H9 (cell line): ENCODE measurements around the gene STX1A. TPM values are rescaled to one million over a fixed set of nuclear protein-coding genes. Genes with fewer than 3 reads are reported as not detected.

ENCODE experiments used
- DNase-seq: peaks from one replicate; pipeline ENCODE4 v3.0.0-alpha.2; 2017
- H2AFZ ChIP-seq: one replicate; pipeline ENCODE4 v1.6.1; 2013; ENCODE audit warnings: mild to moderate bottlenecking, low read length, control low read depth, moderate library complexity
- H2AK5ac ChIP-seq: 2 replicates; pipeline ENCODE4 v1.6.1; 2013; ENCODE audit warnings: low read length, control low read depth, mixed read lengths; ENCODE audit not compliant: insufficient read length
- H2BK120ac ChIP-seq: one replicate; pipeline ENCODE4 v1.6.1; 2013; ENCODE audit warnings: low read depth, mild to moderate bottlenecking, low read length, control low read depth, inconsistent platforms; ENCODE audit not compliant: poor library complexity, severe bottlenecking
- H2BK12ac ChIP-seq: 2 replicates; pipeline ENCODE4 v1.6.1; 2013; ENCODE audit warnings: low read length, control low read depth, mixed read lengths, low read depth; ENCODE audit not compliant: insufficient read length
- H2BK15ac ChIP-seq: 2 replicates; pipeline ENCODE4 v1.6.1; 2013; ENCODE audit warnings: low read depth, low read length, control low read depth
- H2BK20ac ChIP-seq: one replicate; pipeline ENCODE4 v1.6.1; 2013; ENCODE audit warnings: low read depth, mild to moderate bottlenecking, low read length, control low read depth, inconsistent platforms; ENCODE audit not compliant: poor library complexity, severe bottlenecking
- H2BK5ac ChIP-seq: 2 replicates; pipeline ENCODE4 v1.6.1; 2013; ENCODE audit warnings: low read length, control low read depth, mixed read lengths; ENCODE audit not compliant: insufficient read length
- H3K14ac ChIP-seq: 2 replicates; pipeline ENCODE4 v1.6.1; 2013; ENCODE audit warnings: low read length, control low read depth; ENCODE audit not compliant: insufficient read depth
- H3K18ac ChIP-seq: 2 replicates; pipeline ENCODE4 v1.6.1; 2013; ENCODE audit warnings: low read depth, mild to moderate bottlenecking, mixed read lengths, low read length, control low read depth; ENCODE audit not compliant: insufficient read length
- H3K23ac ChIP-seq: 2 replicates; pipeline ENCODE4 v1.6.1; 2013; ENCODE audit warnings: low read length, control low read depth, mixed read lengths, low read depth; ENCODE audit not compliant: insufficient read length
- H3K23me2 ChIP-seq: 2 replicates; pipeline ENCODE4 v1.6.1; 2013; ENCODE audit warnings: low read depth, mild to moderate bottlenecking, mixed read lengths, low read length, control low read depth; ENCODE audit not compliant: insufficient read length, poor library complexity, severe bottlenecking
- H3K27ac ChIP-seq: 2 replicates; pipeline ENCODE4 v1.5.1; 2013; ENCODE audit warnings: low read length, control low read depth, mixed read lengths, low read depth; ENCODE audit not compliant: insufficient read length
- H3K27me3 ChIP-seq: 2 replicates; pipeline ENCODE4 v1.6.1; 2013; ENCODE audit warnings: low read length, control low read depth, inconsistent platforms; ENCODE audit not compliant: insufficient read depth
- H3K4ac ChIP-seq: 2 replicates; pipeline ENCODE4 v1.6.1; 2013; ENCODE audit warnings: low read depth, mild to moderate bottlenecking, control low read depth, inconsistent platforms, low read length, moderate library complexity
- H3K4me1 ChIP-seq: 2 replicates; pipeline ENCODE4 v1.6.1; 2013; ENCODE audit warnings: low read length, control low read depth, inconsistent platforms; ENCODE audit not compliant: insufficient read depth
- H3K4me2 ChIP-seq: 2 replicates; pipeline ENCODE4 v1.6.1; 2013; ENCODE audit warnings: low read length, control low read depth, mixed read lengths; ENCODE audit not compliant: insufficient read length, insufficient read depth
- H3K56ac ChIP-seq: 2 replicates; pipeline ENCODE4 v1.6.1; 2013; ENCODE audit warnings: low read depth, mild to moderate bottlenecking, mixed read lengths, low read length, control low read depth; ENCODE audit not compliant: insufficient read length
- H3K79me1 ChIP-seq: 2 replicates; pipeline ENCODE4 v1.6.1; 2013; ENCODE audit warnings: low read depth, mild to moderate bottlenecking, moderate library complexity, low read length, control low read depth, inconsistent platforms; ENCODE audit not compliant: insufficient read depth, poor library complexity, severe bottlenecking
- H3K79me2 ChIP-seq: 2 replicates; pipeline ENCODE4 v1.6.1; 2013; ENCODE audit warnings: low read length, control low read depth, inconsistent platforms; ENCODE audit not compliant: insufficient read depth
- H3K9ac ChIP-seq: 2 replicates; pipeline ENCODE4 v1.6.1; 2013; ENCODE audit warnings: low read length, control low read depth, mixed read lengths; ENCODE audit not compliant: insufficient read length; ENCODE audit errors: extremely low read depth
- H3K9me3 ChIP-seq: one replicate; pipeline ENCODE4 v1.6.1; 2013; ENCODE audit warnings: low read depth, low read length, inconsistent platforms; ENCODE audit not compliant: control insufficient read depth
- H3T11ph ChIP-seq: one replicate; pipeline ENCODE4 v1.6.1; 2013; ENCODE audit warnings: mild to moderate bottlenecking, low read length, control low read depth, inconsistent platforms
- H4K20me1 ChIP-seq: one replicate; pipeline ENCODE4 v1.6.1; 2013; ENCODE audit not compliant: control insufficient read depth, insufficient read length, insufficient read depth
- H4K5ac ChIP-seq: 2 replicates; pipeline ENCODE4 v1.6.1; 2013; ENCODE audit warnings: low read depth, mild to moderate bottlenecking, mixed read lengths, low read length, control low read depth; ENCODE audit not compliant: insufficient read length
- H4K8ac ChIP-seq: replicated peaks from 2 replicates; pipeline ENCODE4 v1.6.1; 2013; ENCODE audit warnings: low read length, control low read depth, mixed read lengths, low read depth; ENCODE audit not compliant: insufficient read length
- H4K91ac ChIP-seq: 2 replicates; pipeline ENCODE4 v1.6.1; 2013; ENCODE audit warnings: low read depth, mild to moderate bottlenecking, moderate library complexity, mixed read lengths, low read length, control low read depth; ENCODE audit not compliant: insufficient read length
- H3K27ac Mint-ChIP-seq, 3 experiments: 2 replicates in 2 of 3; 3 replicates in 1 of 3; pipeline ENCODE4 v1.8.0; 2020 to 2021; ENCODE audit warnings: mixed read lengths in 3 of 3, mild to moderate bottlenecking in 1 of 3, moderate library complexity in 1 of 3
- H3K27me3 Mint-ChIP-seq: 2 replicates; pipeline ENCODE4 v1.8.0; 2021; ENCODE audit warnings: low read depth, mild to moderate bottlenecking, moderate library complexity, mixed read lengths
- H3K36me3 Mint-ChIP-seq, 3 experiments: 2 replicates in 2 of 3; 3 replicates in 1 of 3; pipeline ENCODE4 v1.8.0; 2020 to 2021; ENCODE audit warnings: low read depth in 3 of 3, mixed read lengths in 3 of 3; ENCODE audit not compliant: insufficient read depth in 1 of 3
- H3K4me1 Mint-ChIP-seq, 2 experiments: 2 replicates each; pipeline ENCODE4 v1.8.0; 2020; ENCODE audit warnings: mixed read lengths in 2 of 2
- H3K4me3 Mint-ChIP-seq, 2 experiments: 2 replicates in 1 of 2; 3 replicates in 1 of 2; pipeline ENCODE4 v1.8.0; 2020 to 2021; ENCODE audit warnings: mild to moderate bottlenecking in 2 of 2, mixed read lengths in 2 of 2, moderate library complexity in 1 of 2
- H3K9me3 Mint-ChIP-seq, 2 experiments: 2 replicates in 1 of 2; 3 replicates in 1 of 2; pipeline ENCODE4 v1.8.0; 2020; ENCODE audit warnings: mild to moderate bottlenecking in 2 of 2, mixed read lengths in 2 of 2, moderate library complexity in 1 of 2
- WGBS: extraction: QIAGEN DNeasy Blood & Tissue Kit; methylation state at CpG from one replicate; pipeline ENCODE4 v1.1.7; 2013; ENCODE audit warnings: missing lambda C conversion rate, low lambda C conversion rate, mixed read lengths; ENCODE audit not compliant: insufficient read length; ENCODE audit errors: extremely low coverage; 5-methylcytosine and 5-hydroxymethylcytosine counted together
- total RNA-seq: library from RNA; stranded (reverse); gene quantifications from 2 replicates; pipeline ENCODE4 v1.2.1, GENCODE V29; 2021
- TF ChIP-seq, protein P1 (sequence below): fragments of 200-600 bp; sonication (generic); conservative IDR thresholded peaks from 3 replicates; pipeline ENCODE4 v1.8.0; 2021; ENCODE audit warnings: antibody characterized with exemption, mild to moderate bottlenecking

Gene STX1A
- total RNA-seq, 1 experiment from 2014 or later, result 10.1 TPM

- Histone ChIP-seq H4K5ac (no peak overlapping the region), H3K9me3 (no peaks in the 10 kb centered on the region), H2BK120ac (no peak overlapping the region), H2BK5ac (no peak overlapping the region), H4K20me1 (no peaks in the 10 kb centered on the region), H3K18ac (no peak overlapping the region), H3K23ac (no peak overlapping the region), H3K23me2 (peaks cover 10% of the 10 kb centered on the region), H3K27me3 (no peaks in the 10 kb centered on the region; the same call in 1 of the 2 replicates), H3K79me2 (no peaks in the 10 kb centered on the region), H3K9ac (no peak overlapping the region), H3K4me2 (no peak overlapping the region), H3K14ac (no peak overlapping the region), H3K56ac (no peak overlapping the region), H3T11ph (no peak overlapping the region), H3K4ac (no peak overlapping the region), H4K91ac (no peak overlapping the region), H2BK20ac (no peak overlapping the region), H2BK15ac (no peak overlapping the region), H2AFZ (no peak overlapping the region), H3K27ac (no peak overlapping the region), H2BK12ac (no peak overlapping the region), H3K4me1 (peaks cover 6% of the 10 kb centered on the region; the same call in 1 of the 2 replicates), H2AK5ac (no peak overlapping the region), H4K8ac (no peak overlapping the region), H3K79me1 (no peaks in the 10 kb centered on the region)
- Mint-ChIP-seq H3K27ac (no peak overlapping the region), H3K27me3 (peaks cover 13% of the 10 kb centered on the region), H3K4me3 (peak overlapping the region in 1 of 2 experiments; percentile 96; a peak in 2 of 5 replicates), H3K4me1 (peaks cover 16 to 31% of the 10 kb centered on the region in 2 experiments), H3K9me3 (no peaks in the 10 kb centered on the region; a peak in 1 of 5 replicates), H3K36me3 (peaks cover 6 to 23% (median 20%) of the 10 kb centered on the region in 3 experiments)
- no peak for DNase-seq
- TF ChIP-seq, protein P1, sequence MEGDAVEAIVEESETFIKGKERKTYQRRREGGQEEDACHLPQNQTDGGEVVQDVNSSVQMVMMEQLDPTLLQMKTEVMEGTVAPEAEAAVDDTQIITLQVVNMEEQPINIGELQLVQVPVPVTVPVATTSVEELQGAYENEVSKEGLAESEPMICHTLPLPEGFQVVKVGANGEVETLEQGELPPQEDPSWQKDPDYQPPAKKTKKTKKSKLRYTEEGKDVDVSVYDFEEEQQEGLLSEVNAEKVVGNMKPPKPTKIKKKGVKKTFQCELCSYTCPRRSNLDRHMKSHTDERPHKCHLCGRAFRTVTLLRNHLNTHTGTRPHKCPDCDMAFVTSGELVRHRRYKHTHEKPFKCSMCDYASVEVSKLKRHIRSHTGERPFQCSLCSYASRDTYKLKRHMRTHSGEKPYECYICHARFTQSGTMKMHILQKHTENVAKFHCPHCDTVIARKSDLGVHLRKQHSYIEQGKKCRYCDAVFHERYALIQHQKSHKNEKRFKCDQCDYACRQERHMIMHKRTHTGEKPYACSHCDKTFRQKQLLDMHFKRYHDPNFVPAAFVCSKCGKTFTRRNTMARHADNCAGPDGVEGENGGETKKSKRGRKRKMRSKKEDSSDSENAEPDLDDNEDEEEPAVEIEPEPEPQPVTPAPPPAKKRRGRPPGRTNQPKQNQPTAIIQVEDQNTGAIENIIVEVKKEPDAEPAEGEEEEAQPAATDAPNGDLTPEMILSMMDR, result no peak
- WGBS, result no CpG with 5 or more reads among the region's 14 CpGs
Measured at GRCh38 chr7:73736885-73737284, 17.4 kb upstream of the STX1A start.
